DND-41 (cell line): Measurements from ENCODE around the gene ATF4.

ENCODE experiments used
- ATAC-seq: fragments of 200-7000 bp; cut with Tn5 transposase; 3 replicates; pipeline ENCODE4 v1.9.1; 2021; ENCODE audit warnings: low read depth; ENCODE audit not compliant: insufficient read depth
- DNase-seq: peaks from one replicate; pipeline ENCODE4 v3.0.0-alpha.2; 2020
- H2AFZ ChIP-seq: 2 replicates; pipeline ENCODE4 v1.6.0; 2012; ENCODE audit warnings: low read depth, low read length
- H3K27ac ChIP-seq: 2 replicates; pipeline ENCODE4 v1.5.1; 2012; ENCODE audit warnings: low read length, inconsistent platforms
- H3K27me3 ChIP-seq: fragments of 200-600 bp; sonication (generic); 2 replicates; pipeline ENCODE4 v1.6.0; 2012; ENCODE audit warnings: low read length, mild to moderate bottlenecking, inconsistent platforms; ENCODE audit not compliant: insufficient read depth, poor library complexity
- H3K36me3 ChIP-seq: 2 replicates; pipeline ENCODE4 v1.5.1; 2012; ENCODE audit warnings: low read length, inconsistent platforms; ENCODE audit not compliant: insufficient read depth
- H3K4me1 ChIP-seq: 2 replicates; pipeline ENCODE4 v1.5.1; 2012; ENCODE audit warnings: mild to moderate bottlenecking, low read length; ENCODE audit not compliant: insufficient read depth
- H3K4me2 ChIP-seq: 2 replicates; pipeline ENCODE4 v1.6.0; 2012; ENCODE audit warnings: mild to moderate bottlenecking, moderate library complexity, low read length, inconsistent platforms; ENCODE audit not compliant: insufficient read depth
- H3K4me3 ChIP-seq, 2 experiments: fragments of 200-600 bp in 1 of 2; shearing (Covaris generic) in 1 of 2; 2 replicates each; pipeline ENCODE4 v1.5.1; 2012 to 2016; ENCODE audit warnings: inconsistent platforms in 2 of 2, low read length in 2 of 2, mild to moderate bottlenecking in 2 of 2, low read depth in 1 of 2, moderate library complexity in 1 of 2
- H3K79me2 ChIP-seq: 2 replicates; pipeline ENCODE4 v1.6.0; 2012; ENCODE audit warnings: low read length, inconsistent platforms; ENCODE audit not compliant: insufficient read depth
- H3K9ac ChIP-seq: 2 replicates; pipeline ENCODE4 v1.6.0; 2012; ENCODE audit warnings: low read depth, mild to moderate bottlenecking, inconsistent platforms, low read length, moderate library complexity
- H3K9me3 ChIP-seq: 2 replicates; pipeline ENCODE4 v1.5.1; 2012; ENCODE audit warnings: low read length, moderate library complexity, mild to moderate bottlenecking, inconsistent platforms; ENCODE audit not compliant: insufficient read depth, severe bottlenecking
- H4K20me1 ChIP-seq: 2 replicates; pipeline ENCODE4 v1.6.0; 2012; ENCODE audit warnings: low read length; ENCODE audit not compliant: insufficient read depth
- EZH2 ChIP-seq: IDR thresholded peaks from 3 replicates; pipeline ENCODE4 v1.6.1; 2012; ENCODE audit warnings: borderline replicate concordance, low read depth, mild to moderate bottlenecking, moderate library complexity, low read length, inconsistent platforms; ENCODE audit not compliant: severe bottlenecking
- TF ChIP-seq, protein P1 (sequence below): IDR thresholded peaks from 2 replicates; pipeline ENCODE4 v1.5.1; 2012; ENCODE audit warnings: borderline replicate concordance, low read length, moderate library complexity, mild to moderate bottlenecking; ENCODE audit not compliant: poor library complexity, severe bottlenecking; ENCODE audit errors: extremely low read depth

Gene ATF4

DNA sequence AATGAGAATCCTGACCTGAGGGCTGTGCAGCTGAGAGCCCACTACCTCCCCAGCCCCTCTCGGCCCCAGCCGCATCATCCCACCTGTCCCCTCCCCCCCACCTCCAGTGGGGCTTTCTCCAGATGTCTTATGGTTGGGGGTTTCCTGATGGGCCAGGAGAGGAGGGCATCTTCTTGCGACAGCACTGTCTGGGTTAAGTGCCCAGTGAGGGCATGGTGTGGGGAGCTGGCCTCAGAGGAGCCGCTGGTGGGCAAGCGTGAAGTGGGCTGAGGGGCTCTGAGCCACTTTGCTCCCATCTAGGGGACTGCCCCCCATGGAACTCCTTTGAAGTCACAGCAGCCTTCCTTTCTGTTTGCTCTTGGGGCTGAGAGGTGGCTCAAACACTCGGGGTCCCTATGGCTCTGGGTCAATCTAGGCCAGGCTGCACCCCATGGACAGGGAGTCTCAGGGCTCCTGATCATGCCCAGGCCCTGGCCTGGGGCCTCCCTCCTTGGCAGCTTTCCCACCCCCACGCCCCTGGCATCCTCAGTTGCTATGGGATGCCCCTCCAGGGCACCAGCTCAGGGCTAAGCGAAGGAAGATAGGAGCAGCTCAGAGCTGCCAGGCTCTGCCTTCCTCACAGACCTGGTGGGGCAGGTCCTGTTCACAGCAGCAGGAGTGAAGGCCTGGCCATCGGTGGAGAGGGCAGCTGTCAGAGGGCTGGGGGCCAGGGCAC is 29.2 kb upstream of the ATF4 start:
- H3K36me3 ChIP-seq = no peaks in the 10 kb centered on the region
- ATAC-seq = no peak
- H3K27me3 ChIP-seq = no peaks in the 10 kb centered on the region
- H3K79me2 ChIP-seq = no peaks in the 10 kb centered on the region
- no peaks in the 10 kb centered on the region for H3K9me3 ChIP-seq
- no peak overlapping the region for H3K4me3 ChIP-seq
- TF ChIP-seq, protein P1, sequence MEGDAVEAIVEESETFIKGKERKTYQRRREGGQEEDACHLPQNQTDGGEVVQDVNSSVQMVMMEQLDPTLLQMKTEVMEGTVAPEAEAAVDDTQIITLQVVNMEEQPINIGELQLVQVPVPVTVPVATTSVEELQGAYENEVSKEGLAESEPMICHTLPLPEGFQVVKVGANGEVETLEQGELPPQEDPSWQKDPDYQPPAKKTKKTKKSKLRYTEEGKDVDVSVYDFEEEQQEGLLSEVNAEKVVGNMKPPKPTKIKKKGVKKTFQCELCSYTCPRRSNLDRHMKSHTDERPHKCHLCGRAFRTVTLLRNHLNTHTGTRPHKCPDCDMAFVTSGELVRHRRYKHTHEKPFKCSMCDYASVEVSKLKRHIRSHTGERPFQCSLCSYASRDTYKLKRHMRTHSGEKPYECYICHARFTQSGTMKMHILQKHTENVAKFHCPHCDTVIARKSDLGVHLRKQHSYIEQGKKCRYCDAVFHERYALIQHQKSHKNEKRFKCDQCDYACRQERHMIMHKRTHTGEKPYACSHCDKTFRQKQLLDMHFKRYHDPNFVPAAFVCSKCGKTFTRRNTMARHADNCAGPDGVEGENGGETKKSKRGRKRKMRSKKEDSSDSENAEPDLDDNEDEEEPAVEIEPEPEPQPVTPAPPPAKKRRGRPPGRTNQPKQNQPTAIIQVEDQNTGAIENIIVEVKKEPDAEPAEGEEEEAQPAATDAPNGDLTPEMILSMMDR = no peak
- no peak for TF ChIP-seq EZH2
- no peak overlapping the region for H3K9ac ChIP-seq
- peaks cover 7% of the 10 kb centered on the region; the same call in 1 of the 2 replicates for H3K4me1 ChIP-seq
- no peak overlapping the region for H3K27ac ChIP-seq
- H4K20me1 ChIP-seq = no peaks in the 10 kb centered on the region
- H2AFZ ChIP-seq = no peak overlapping the region
- no peak overlapping the region for H3K4me2 ChIP-seq
- DNase-seq = no peak

GRCh38 chr22:39491696-39492095 is 28.7 kb upstream of the ATF4 start:
- Histone ChIP-seq H3K4me2 (no peak overlapping the region), H3K4me3 (no peak overlapping the region), H3K79me2 (no peaks in the 10 kb centered on the region), H3K4me1 (peaks cover 7% of the 10 kb centered on the region; the same call in 1 of the 2 replicates), H3K36me3 (no peaks in the 10 kb centered on the region), H3K9me3 (no peaks in the 10 kb centered on the region), H2AFZ (no peak overlapping the region), H4K20me1 (no peaks in the 10 kb centered on the region), H3K9ac (no peak overlapping the region), H3K27ac (no peak overlapping the region), H3K27me3 (no peaks in the 10 kb centered on the region)
- TF ChIP-seq, protein P1 = no peak
- TF ChIP-seq EZH2 = no peak
- DNase-seq (no peak), ATAC-seq (no peak)

- Histone ChIP-seq H3K27me3 (no peaks in the 10 kb centered on the region), H3K27ac (no peak overlapping the region), H4K20me1 (no peaks in the 10 kb centered on the region), H3K79me2 (no peaks in the 10 kb centered on the region), H3K9ac (no peak overlapping the region), H3K9me3 (no peaks in the 10 kb centered on the region), H3K36me3 (no peaks in the 10 kb centered on the region), H3K4me1 (peaks cover 7% of the 10 kb centered on the region; the same call in 1 of the 2 replicates), H3K4me3 (no peak overlapping the region), H2AFZ (no peak overlapping the region), H3K4me2 (no peak overlapping the region)
- TF ChIP-seq EZH2 = no peak
- TF ChIP-seq, protein P1 = no peak
- no peak for DNase-seq
- no peak for ATAC-seq
These were observed 28.2 kb upstream of the ATF4 start for GRCh38 chr22:39492186-39492585.
